Fibroblast of the aortic adventitia (primary cell): ENCODE results near the gene FARS2. TPM values are rescaled to one million over a fixed set of nuclear protein-coding genes. Genes with fewer than 3 reads are reported as not detected.
A peak's percentile ranks its signal among the peaks of the same experiment; 100 is the strongest.

ENCODE experiments used
- DNase-seq: peaks from one replicate; pipeline ENCODE4 v3.0.0-alpha.2; 2010; ENCODE audit warnings: low read depth
- H3K4me3 ChIP-seq: 2 replicates; pipeline ENCODE4 v1.5.1; 2011; ENCODE audit warnings: low read depth, mild to moderate bottlenecking, control low read depth, low read length, moderate library complexity
- CTCF ChIP-seq: IDR thresholded peaks from 2 replicates; pipeline ENCODE4 v1.5.1; 2011; ENCODE audit warnings: mild to moderate bottlenecking, low read length, control low read depth, inconsistent platforms; ENCODE audit not compliant: insufficient read depth
- total RNA-seq: library from RNA; depleted of rRNA; stranded (reverse); fragments of >200 nt; gene quantifications from 2 replicates; pipeline ENCODE4 v1.2.3, GENCODE V29; 2012; ENCODE audit warnings: low replicate concordance

FARS2 gene
- total RNA-seq, 1 donor: 25.5 TPM

DNA sequence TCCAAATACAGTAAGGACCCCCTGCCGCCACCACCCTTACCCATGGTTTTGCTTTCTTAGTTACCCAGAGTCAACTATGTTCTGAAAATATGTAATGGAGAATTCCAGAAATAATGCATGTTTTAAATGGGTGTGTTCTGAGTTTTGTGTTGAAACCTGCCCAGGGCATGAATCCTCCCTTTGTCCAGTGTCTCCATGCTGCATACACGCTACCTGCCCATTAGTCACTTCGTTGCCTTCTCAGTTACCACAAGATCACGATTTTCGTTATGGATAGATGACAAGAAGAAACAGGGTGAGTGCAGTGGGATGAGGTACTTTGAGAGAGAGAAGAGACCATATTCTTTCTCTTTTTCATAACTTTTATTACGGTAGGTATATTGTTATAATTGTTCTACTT, 10.6 kb downstream of the FARS2 start:
- no peak overlapping the region for H3K4me3 ChIP-seq
- no peak for TF ChIP-seq CTCF
- DNase-seq: no peak

DNA sequence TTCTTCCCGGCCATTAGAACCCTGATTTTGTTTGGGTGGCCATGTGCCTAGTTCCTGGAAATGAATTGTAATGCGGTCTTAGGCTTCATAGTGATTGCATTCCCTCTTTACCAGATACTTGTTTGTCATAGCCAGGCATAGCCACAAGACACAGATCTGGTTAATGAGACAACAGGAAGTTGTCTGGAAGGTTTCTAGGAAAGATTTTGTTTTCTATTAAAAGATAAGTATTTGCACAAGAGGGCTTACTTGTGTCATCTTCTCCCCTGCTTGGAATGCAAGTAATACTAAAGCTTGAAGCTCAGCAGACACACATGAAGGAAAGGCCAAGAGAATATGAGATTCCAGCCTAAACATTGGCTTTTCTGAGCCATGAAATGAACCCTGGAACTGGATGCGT, 12.9 kb downstream of the FARS2 start:
- no peak overlapping the region for H3K4me3 ChIP-seq
- DNase-seq: no peak
- TF ChIP-seq CTCF: no peak

DNA sequence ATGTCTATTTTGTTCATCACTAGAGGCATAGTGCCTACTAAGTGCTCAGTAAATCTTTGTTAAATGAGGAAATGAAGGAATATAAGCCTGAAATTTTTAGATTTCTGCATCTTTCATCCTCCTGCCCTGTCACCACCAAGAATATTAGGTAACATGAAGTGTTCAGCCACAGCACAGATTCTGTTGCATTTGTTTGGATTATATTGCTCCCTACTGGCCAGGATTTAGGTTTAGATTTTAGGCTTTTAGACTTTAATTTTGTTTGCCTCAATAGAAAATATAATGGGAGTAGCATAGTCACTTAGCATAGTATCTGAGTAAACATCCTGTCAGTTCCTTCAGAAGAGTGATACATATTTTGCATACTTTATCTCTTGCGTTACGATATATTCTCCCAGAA, 14.2 kb downstream of the FARS2 start:
- no peak for TF ChIP-seq CTCF
- H3K4me3 ChIP-seq: no peak overlapping the region
- peak; percentile 13 for DNase-seq

DNA sequence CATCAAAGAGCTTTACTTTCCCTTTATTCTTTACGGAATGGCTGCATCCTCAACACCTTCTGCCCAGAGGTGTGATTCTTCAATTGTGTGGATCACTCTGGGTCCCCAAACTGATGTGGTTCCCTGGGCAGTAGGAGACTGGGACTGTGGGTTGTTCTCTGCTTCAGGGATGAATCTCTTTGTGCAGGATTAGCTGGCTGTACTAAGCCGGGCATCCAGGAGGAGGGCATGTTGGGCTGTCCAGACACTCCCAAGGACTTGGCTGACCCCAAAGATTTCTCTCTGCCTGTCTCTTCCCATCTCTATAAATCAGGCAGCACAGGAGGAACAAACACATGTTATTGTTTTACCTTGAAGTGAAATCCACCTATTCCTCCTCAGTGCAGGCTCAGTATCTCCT, 15.3 kb downstream of the FARS2 start:
- no peak for DNase-seq
- no peak overlapping the region for H3K4me3 ChIP-seq
- no peak for TF ChIP-seq CTCF

- no peak overlapping the region for H3K4me3 ChIP-seq
- TF ChIP-seq CTCF: no peak
- DNase-seq: no peak
Measured at GRCh38 chr6:5277589-5277988, 16.3 kb downstream of the FARS2 start.

DNA sequence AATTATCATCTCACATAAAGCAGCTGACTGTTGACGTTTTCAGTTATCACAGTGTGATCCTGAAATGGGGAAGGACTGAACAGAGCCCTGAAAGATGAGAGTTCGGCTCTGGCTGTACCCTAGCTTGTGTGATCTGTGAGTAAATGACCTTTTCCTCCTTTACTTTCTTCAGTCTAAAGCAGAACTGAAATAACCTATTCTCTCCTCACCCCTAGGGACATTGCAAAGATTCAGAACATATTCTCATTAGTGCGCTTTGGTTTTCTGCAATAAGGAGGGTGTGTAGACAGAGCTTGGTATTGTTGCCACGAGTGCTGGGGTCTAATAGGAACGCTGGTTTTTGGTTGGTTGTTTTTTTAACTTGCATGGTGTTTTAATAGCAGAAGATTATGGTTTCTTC, 16.7 kb downstream of the FARS2 start:
- no peak for DNase-seq
- TF ChIP-seq CTCF: no peak
- H3K4me3 ChIP-seq: no peak overlapping the region

GRCh38 chr6:5278565-5279120, 17.3 kb downstream of the FARS2 start:
- no peak for DNase-seq
- H3K4me3 ChIP-seq: no peak overlapping the region

More at GRCh38 chr6:5278565-5279120, 17.3 kb downstream of the FARS2 start:
- no peak for TF ChIP-seq CTCF
